Epithelial cell of proximal tubule (primary cell): ENCODE measurements around the gene MRPL24. TPM values are rescaled to one million over a fixed set of nuclear protein-coding genes. Genes with fewer than 3 reads are reported as not detected.

Experiments used
- DNase-seq: peaks from one replicate; pipeline ENCODE4 v3.0.0-alpha.2; 2011; ENCODE audit warnings: low read depth
- H3K4me3 ChIP-seq: 2 replicates; pipeline ENCODE4 v1.5.1; 2011; ENCODE audit warnings: low read depth, mild to moderate bottlenecking, low read length
- total RNA-seq: library from RNA; depleted of rRNA; stranded (reverse); fragments of >200 nt; gene quantifications from 2 replicates; pipeline ENCODE4 v1.2.3, GENCODE V29; 2015
- TF ChIP-seq, protein P1 (sequence below): conservative IDR thresholded peaks from 2 replicates; pipeline ENCODE4 v1.5.1; 2012; ENCODE audit warnings: low read depth, mild to moderate bottlenecking, low read length

Gene MRPL24
- total RNA-seq, 1 donor from 2014 or later: 47.7 TPM

DNA sequence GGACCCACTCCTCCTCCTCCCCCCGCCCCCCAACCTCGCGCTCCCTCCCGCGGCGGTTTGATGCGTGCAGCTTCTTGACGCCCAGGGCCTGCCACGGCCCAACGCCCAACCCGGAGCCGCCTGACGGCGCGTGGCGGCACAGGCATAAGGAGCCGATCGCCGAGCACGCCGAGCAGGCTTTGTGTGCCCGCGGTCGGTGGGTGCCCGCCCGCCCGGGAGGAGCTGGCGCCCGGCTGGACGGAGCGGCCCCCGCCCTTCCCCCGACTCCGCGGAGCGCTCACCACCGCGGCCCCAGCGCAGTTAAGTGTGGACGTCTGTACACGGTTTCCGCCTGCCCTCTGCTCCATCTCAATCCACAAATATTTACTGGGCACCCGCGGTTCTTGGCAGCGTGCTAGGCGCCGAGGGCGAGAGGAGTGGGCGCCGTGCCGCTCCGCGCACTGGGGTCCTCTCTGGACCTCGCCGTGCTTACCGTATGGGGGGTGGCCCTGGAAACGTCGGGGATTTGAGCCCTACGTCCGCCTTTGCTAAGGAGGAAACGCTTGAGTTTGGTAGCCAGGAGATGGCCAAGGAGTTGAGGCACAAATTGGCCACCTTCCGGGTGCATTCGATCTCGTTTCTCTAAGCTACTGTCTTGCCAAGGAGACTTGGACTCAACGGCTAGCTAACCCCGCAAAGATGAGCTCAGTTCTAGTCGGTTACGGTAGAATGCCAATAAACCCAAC is 11.0 kb upstream of the MRPL24 start:
- peak overlapping the region; percentile 97 for H3K4me3 ChIP-seq
- no peak for DNase-seq
- TF ChIP-seq, protein P1, sequence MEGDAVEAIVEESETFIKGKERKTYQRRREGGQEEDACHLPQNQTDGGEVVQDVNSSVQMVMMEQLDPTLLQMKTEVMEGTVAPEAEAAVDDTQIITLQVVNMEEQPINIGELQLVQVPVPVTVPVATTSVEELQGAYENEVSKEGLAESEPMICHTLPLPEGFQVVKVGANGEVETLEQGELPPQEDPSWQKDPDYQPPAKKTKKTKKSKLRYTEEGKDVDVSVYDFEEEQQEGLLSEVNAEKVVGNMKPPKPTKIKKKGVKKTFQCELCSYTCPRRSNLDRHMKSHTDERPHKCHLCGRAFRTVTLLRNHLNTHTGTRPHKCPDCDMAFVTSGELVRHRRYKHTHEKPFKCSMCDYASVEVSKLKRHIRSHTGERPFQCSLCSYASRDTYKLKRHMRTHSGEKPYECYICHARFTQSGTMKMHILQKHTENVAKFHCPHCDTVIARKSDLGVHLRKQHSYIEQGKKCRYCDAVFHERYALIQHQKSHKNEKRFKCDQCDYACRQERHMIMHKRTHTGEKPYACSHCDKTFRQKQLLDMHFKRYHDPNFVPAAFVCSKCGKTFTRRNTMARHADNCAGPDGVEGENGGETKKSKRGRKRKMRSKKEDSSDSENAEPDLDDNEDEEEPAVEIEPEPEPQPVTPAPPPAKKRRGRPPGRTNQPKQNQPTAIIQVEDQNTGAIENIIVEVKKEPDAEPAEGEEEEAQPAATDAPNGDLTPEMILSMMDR: no peak

DNA sequence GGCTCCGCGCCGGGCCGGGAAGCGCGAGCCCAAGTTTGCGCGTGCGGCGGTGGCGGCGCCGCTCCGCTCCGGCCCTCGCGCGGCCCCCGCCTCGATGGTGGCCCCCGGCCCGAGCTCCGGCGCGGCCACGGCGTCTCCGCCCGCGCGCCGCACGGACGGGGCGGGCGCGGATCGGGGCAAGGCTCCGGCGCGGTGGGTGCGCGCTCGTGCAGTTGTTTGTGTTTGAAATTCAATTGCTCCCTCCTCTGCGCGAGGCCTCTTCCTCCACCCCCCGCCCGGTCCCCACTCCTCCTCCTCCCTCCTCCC is 10.5 kb upstream of the MRPL24 start, which contains the start of gene HDGF:
HDGF (minus strand) TSS at position 225 of the 306 bp plus-strand sequence. CDS start 246 bp downstream, outside the sequence.
- no peak for DNase-seq
- TF ChIP-seq, protein P1: no peak
- H3K4me3 ChIP-seq: peak within 1 kb of the TSS; percentile 97

DNA sequence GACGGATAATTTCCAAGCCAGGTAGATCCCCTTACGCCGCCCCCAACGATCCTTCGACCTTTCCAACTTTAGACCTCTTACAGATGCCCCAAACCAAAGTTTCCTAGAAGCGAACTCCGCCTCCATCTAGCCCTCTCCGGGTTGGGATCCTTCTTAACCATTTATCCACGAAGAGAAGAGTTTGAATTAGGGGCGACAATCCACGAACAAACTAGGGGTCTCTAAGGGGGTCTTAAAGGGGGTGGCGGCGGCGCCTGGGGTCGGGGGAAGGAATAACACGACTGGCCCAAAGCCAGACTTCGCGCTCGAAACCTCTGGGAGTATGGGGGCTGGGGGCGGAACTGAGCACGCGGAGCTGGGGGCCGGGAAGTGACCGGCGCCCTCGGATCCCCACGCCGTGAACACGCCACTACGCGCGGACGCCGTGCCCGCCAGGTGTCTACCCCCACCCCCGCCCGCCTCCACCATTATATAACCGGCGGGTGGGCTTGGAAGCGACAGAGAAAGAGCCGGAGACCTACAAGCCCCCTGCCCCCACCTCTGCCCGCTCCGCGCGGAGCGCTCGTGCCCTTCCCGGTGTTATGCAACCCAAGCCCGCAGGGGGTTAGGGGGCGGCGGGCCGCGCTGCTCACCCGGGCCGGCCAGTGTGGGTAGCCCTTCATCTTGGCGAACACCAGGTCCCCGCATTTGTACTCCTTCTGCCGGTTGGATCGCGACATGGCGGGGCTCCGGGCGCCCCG is 10.0 kb upstream of the MRPL24 start:
- peak overlapping the region; percentile 97 for H3K4me3 ChIP-seq
- TF ChIP-seq, protein P1: no peak
- DNase-seq: no peak

DNA sequence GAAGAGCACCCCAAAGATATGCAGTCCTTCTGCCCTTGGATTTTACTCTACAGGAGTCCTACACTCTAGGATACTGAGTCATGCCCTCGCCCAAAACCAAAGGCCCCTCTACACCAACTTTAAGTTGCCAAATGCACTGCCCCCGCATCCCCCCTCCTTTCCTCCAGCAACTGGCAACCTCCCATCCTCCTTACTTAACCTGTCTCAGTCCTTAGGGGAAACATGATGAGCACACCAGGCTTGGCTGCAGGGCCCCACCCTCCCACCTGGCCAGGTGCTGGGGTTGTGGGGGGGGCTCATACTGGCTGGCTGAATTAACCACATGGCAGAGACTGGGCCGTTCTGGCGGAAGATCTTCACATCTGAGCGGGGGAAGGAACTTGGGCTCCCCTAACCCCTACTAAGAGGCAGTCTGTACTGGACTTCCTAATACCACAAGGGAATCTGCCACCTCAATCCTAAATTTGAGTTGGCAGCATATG is 9.3 kb upstream of the MRPL24 start:
- peak overlapping the region; percentile 97 for H3K4me3 ChIP-seq
- TF ChIP-seq, protein P1: no peak
- no peak for DNase-seq

DNA sequence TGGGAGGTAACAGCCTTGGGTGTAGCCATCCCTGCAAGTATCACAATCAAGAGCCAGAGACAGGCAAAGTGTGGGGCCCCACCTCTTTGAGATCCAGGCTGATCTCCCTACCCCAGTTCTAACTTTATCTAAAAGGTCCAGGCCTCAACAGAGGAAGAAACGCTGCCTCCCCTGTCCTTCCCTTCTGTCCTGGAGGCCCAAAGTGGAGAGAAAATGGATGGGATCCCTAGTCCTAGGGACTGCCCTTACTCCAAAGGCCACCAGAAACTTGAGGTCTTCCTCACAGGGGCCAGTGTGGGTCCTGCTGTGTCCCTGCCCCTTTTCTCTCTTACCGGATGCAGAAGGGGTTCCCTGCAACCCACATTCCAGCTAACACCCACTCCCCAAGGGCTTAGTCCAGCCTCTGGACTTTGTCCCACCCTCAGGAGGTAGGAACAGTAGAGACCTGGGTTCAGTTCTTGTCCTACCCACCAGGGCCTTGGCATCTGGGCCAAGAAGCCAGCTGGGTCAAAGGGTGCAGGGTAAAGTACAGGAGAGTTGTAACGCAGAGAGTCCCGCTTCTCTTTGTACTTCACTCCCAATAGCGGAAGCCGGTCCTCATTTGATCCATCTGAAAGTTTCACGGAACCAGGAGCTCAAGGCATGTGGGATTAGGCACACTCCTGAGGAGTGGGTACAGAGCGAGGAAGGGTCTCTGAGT is 8.7 kb upstream of the MRPL24 start:
- TF ChIP-seq, protein P1: no peak
- DNase-seq: no peak
- peak overlapping the region; percentile 97 for H3K4me3 ChIP-seq

DNA sequence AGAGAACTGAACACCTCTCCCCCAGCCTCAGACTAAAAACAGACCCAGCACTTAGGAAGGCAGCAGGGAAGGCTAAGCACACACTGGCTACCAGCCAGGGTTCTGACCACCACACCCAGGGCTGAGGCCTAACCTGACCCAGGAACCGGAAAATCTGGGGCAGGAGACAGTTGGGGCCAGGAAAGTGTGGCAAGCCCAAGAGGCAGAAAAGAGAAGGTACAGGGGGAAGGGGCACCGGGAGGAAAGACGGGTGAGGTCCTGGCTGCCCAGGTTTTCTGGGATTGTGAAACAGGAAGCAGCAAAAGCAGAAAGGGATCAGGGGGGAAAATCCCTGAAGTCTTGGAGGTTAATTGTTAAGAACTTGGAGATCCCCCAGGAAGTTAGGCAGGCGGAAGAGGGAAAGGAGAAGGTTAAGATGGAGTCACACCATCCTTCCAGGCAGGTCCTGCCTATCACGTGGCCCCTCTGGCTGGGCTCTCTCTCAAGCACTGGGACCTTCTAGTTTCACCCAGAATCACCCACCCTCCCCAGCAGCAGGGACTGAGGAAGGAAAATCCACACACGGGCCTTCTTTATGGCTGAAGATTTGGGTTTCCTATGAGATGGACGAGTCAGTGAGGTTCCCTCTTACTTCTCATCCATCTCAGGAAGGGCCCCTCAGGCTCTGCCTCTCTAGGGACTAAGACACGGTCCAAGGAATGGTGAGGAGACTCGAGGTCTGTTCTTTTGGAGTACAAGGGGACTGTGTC is 8.0 kb upstream of the MRPL24 start:
- DNase-seq: peak; percentile 93
- TF ChIP-seq, protein P1: no peak
- H3K4me3 ChIP-seq: peak overlapping the region; percentile 97
